KG1 (cell line): Measurements from ENCODE around the gene TMA7.
"Not testable (repeated sequence)": the region's sequence is repeated elsewhere in the genome, so short reads cannot be mapped to it uniquely, and the experiment has no call there.

ENCODE experiments used
- DNase-seq: peaks from one replicate; lab custom pipeline; 2025; lab: John Stamatoyannopoulos, UW

Gene TMA7

GRCh38 chr3:48439820-48440589, at the start of gene TMA7, which contains the start of gene CCDC51:
Gene TMA7 (plus strand): TSS chr3:48440257. CDS start chr3:48440297, 40 bp downstream.
Gene CCDC51 (minus strand): TSS chr3:48440119. CDS start chr3:48435128, 4,991 bp downstream.
- peak; percentile 95 for DNase-seq

- DNase-seq = no peak
These were observed 45.7 kb upstream of the TMA7 start for GRCh38 chr3:48394391-48394790.

GRCh38 chr3:48395714-48396113, 44.3 kb upstream of the TMA7 start:
- no peak for DNase-seq

GRCh38 chr3:48397767-48398681, 42.0 kb upstream of the TMA7 start:
- DNase-seq = no peak

GRCh38 chr3:48398701-48399386, 41.2 kb upstream of the TMA7 start:
- no peak for DNase-seq

GRCh38 chr3:48399387-48400172, 40.5 kb upstream of the TMA7 start:
- DNase-seq = no peak

- DNase-seq = peak; percentile 3
These were observed 39.1 kb upstream of the TMA7 start for GRCh38 chr3:48400824-48401433.

- DNase-seq = not testable (repeated sequence)
These were observed 38.6 kb upstream of the TMA7 start for GRCh38 chr3:48401434-48401901.

- DNase-seq = no peak
These were observed 37.8 kb upstream of the TMA7 start for GRCh38 chr3:48402281-48402732.

- DNase-seq = no peak
These were observed 37.1 kb upstream of the TMA7 start for GRCh38 chr3:48402907-48403306.

GRCh38 chr3:48403533-48404439, 36.3 kb upstream of the TMA7 start:
- no peak for DNase-seq

GRCh38 chr3:48404440-48405342, 35.4 kb upstream of the TMA7 start:
- no peak for DNase-seq

GRCh38 chr3:48405343-48405881, 34.6 kb upstream of the TMA7 start:
- no peak for DNase-seq

- DNase-seq = no peak
These were observed 34.1 kb upstream of the TMA7 start for GRCh38 chr3:48405971-48406370.

- no peak for DNase-seq
These were observed 33.3 kb upstream of the TMA7 start for GRCh38 chr3:48406443-48407431.

GRCh38 chr3:48407542-48408099, 32.4 kb upstream of the TMA7 start:
- DNase-seq = no peak

- DNase-seq = no peak
These were observed 31.2 kb upstream of the TMA7 start for GRCh38 chr3:48408823-48409281.
